HFFc6 (cell line): ENCODE results near the gene GRXCR2. TPM values are rescaled to one million over a fixed set of nuclear protein-coding genes. Genes with fewer than 3 reads are reported as not detected.

Source experiments
- DNase-seq: peaks from one replicate; pipeline ENCODE4 v3.0.0-alpha.2; 2018
- H3K27ac Mint-ChIP-seq: 2 replicates; pipeline ENCODE4 v1.8.0; 2020; ENCODE audit warnings: mild to moderate bottlenecking, mixed read lengths
- H3K27me3 Mint-ChIP-seq: 2 replicates; pipeline ENCODE4 v1.8.0; 2021; ENCODE audit warnings: mild to moderate bottlenecking, moderate library complexity, mixed read lengths; ENCODE audit not compliant: insufficient read depth
- H3K36me3 Mint-ChIP-seq: 2 replicates; pipeline ENCODE4 v1.8.0; 2021; ENCODE audit warnings: low read depth, mixed read lengths
- H3K4me1 Mint-ChIP-seq: 2 replicates; pipeline ENCODE4 v1.8.0; 2020; ENCODE audit warnings: low read depth, mixed read lengths
- H3K4me3 Mint-ChIP-seq: 2 replicates; pipeline ENCODE4 v1.8.0; 2020; ENCODE audit warnings: mild to moderate bottlenecking, moderate library complexity, mixed read lengths
- H3K9me3 Mint-ChIP-seq: 2 replicates; pipeline ENCODE4 v1.8.0; 2020; ENCODE audit warnings: mild to moderate bottlenecking, mixed read lengths
- total RNA-seq, 6 experiments: library from RNA; stranded (reverse); fragmentation: NEBNext Ultra II Directional; extraction: Animal tissue kit (Norgen Biotek cat#: 25700); gene quantifications; 2 replicates in 1 of 6; 3 replicates in 5 of 6; pipeline ENCODE4 v1.2.3, GENCODE V29; 2021
- TF ChIP-seq, protein P1 (sequence below): fragments of 200-600 bp; sonication (generic); IDR thresholded peaks from 2 replicates; pipeline ENCODE4 v1.5.0; 2021; ENCODE audit warnings: antibody characterized with exemption, mild to moderate bottlenecking

GRXCR2 gene
- total RNA-seq, 6 experiments from 2014 or later = not detected

DNA sequence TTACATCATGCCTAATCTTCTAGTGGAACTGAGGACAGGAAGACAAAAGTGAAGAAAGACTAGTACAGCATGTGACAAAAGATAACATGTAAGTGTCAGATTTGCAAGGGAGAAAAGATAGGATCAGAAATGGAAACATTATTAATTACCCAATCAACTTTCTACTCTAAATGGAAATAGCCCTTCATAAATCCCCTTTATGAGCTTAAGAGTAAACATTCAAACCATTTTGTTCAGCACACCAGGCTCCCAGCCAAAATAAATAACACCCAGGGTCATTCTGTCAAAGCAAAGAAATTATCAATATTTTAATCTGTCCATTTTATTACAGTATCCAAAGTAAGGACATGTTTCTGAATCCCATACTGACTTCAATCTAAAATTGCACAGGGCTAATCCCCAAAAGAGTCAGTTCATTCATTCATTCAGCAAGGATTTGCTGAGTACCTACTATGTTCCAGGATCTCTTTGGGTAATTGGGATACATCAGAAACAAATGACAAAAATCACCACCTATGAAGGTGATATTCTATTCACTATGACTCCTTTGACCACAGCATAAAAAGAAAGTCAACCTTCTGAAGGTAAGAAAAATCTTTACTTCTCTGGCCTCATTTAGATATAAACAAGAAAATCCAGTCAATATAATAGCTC, 43.0 kb downstream of the GRXCR2 start:
- Mint-ChIP-seq H3K4me3 (no peak overlapping the region), H3K27me3 (0 out of 2 replicates have a peak, but pooled peaks cover 2% of the 10 kb centered on the region), H3K4me1 (peaks cover 62% of the 10 kb centered on the region), H3K9me3 (no peaks in the 10 kb centered on the region), H3K27ac (no peak overlapping the region; the same call in 1 of the 2 replicates), H3K36me3 (no peaks in the 10 kb centered on the region)
- DNase-seq = no peak
- TF ChIP-seq, protein P1, sequence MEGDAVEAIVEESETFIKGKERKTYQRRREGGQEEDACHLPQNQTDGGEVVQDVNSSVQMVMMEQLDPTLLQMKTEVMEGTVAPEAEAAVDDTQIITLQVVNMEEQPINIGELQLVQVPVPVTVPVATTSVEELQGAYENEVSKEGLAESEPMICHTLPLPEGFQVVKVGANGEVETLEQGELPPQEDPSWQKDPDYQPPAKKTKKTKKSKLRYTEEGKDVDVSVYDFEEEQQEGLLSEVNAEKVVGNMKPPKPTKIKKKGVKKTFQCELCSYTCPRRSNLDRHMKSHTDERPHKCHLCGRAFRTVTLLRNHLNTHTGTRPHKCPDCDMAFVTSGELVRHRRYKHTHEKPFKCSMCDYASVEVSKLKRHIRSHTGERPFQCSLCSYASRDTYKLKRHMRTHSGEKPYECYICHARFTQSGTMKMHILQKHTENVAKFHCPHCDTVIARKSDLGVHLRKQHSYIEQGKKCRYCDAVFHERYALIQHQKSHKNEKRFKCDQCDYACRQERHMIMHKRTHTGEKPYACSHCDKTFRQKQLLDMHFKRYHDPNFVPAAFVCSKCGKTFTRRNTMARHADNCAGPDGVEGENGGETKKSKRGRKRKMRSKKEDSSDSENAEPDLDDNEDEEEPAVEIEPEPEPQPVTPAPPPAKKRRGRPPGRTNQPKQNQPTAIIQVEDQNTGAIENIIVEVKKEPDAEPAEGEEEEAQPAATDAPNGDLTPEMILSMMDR = no peak

DNA sequence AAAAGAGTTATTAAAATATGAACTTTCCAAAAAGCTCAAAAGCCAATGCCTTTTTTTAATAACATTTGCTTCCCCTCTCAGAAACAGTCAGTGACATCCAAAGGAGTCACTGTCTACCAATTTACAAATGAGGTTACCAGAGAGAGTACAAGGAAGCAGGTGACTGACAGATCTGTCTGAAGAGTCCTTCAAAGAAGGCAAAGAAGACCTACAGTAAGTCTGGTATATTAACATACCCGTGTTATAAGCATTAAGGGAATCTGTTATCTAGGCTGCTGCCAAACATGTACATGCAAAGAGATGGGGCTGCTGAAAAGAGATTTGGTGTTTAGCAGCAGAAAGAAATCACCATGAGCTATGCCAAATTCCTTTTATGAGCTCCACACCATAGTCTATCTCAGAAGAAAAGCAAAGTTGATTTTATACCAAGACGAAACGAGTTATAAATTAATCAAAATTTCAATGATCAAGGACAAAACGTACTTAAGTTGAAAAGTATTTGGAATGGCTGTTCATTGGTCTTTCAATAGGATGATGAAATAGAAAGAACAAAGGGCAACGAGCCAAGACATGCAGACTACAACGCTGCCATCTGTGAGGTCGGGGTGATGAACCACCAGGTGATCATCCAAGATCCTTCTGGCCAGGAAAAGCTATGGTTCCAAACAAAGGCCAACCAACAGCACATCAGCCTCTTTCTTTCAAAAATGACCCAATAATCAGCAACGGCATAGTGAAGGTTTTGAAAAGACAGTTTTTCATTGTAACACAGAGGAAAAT, 45.7 kb downstream of the GRXCR2 start:
- H3K9me3 Mint-ChIP-seq = no peaks in the 10 kb centered on the region

DNA sequence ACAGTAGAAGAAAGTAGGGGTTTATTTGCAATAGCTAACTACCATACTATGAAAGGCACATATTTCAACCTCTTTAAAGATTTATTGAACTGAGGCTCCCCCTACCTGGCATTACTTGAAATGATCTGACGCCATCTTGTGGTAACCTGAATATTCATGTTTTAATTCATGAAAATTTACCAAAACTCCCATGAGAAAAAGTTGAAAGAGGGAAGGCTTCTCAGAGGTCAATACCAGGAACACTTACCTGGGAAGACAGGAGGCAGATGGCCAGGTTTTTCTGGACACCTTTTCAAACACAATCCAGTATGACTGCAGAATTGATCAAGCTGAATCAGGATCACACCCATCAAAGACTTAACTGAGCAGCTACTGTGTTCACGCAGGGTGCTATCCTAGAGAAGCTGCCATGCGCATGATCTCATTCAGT, 47.0 kb downstream of the GRXCR2 start:
- Mint-ChIP-seq H3K27ac (no peak overlapping the region), H3K4me3 (no peak overlapping the region), H3K36me3 (no peaks in the 10 kb centered on the region), H3K4me1 (peaks cover 30% of the 10 kb centered on the region), H3K9me3 (no peaks in the 10 kb centered on the region), H3K27me3 (0 out of 2 replicates have a peak, but pooled peaks cover 2% of the 10 kb centered on the region)
- peak; percentile 44 for DNase-seq
- TF ChIP-seq, protein P1 = peak; percentile 92

More for the DNA sequence above, 45.7 kb downstream of the GRXCR2 start:
- 0 out of 2 replicates have a peak, but pooled peaks cover 2% of the 10 kb centered on the region for H3K27me3 Mint-ChIP-seq
- no peaks in the 10 kb centered on the region for H3K36me3 Mint-ChIP-seq
- H3K4me3 Mint-ChIP-seq = no peak overlapping the region
- no peak for DNase-seq
- peaks cover 41% of the 10 kb centered on the region for H3K4me1 Mint-ChIP-seq
- TF ChIP-seq, protein P1 = no peak
- H3K27ac Mint-ChIP-seq = no peak overlapping the region

DNA sequence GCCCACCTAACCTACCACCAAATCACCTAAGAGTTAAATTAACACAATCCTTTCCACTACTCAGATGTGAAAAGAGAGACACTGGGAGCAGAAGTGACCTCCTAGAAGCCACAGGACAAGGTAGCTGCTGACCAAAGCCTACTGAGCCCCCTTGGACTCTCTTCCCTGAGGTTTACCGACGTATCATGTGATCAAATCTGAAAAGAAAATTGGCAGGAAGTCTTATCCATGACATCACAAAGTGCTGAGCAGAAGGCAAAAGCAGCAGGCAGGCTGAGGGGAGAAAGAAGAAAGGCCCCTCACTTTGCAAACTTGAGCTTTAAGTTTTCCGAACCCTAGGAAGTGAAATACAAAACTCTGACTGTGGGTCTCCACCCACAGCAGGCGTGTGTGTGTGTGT, 48.8 kb downstream of the GRXCR2 start:
- Mint-ChIP-seq H3K36me3 (no peaks in the 10 kb centered on the region), H3K9me3 (no peaks in the 10 kb centered on the region), H3K27me3 (0 out of 2 replicates have a peak, but pooled peaks cover 2% of the 10 kb centered on the region), H3K4me3 (no peak overlapping the region), H3K4me1 (peaks cover 14% of the 10 kb centered on the region; the same call in 1 of the 2 replicates), H3K27ac (no peak overlapping the region)
- DNase-seq = no peak
- TF ChIP-seq, protein P1 = no peak

DNA sequence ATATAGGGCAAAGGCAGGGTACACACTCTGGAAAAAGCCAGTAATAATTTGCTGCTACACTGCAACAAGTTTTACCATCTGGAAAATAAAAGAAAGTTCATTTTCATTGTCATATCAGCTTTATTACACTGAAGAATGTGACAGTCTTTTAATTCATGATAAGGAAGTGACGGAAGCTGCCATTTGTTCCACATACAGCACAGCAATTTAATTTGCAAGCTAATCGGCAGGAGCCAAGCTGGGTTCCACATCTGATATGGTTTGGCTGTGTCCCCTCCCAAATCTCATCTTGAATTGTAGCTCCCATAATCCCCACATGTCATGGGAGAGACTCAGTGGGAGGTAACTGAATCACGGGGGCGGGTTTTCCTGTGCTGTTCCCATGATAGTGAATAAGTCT, 54.2 kb downstream of the GRXCR2 start:
- DNase-seq = no peak
- Mint-ChIP-seq H3K9me3 (no peaks in the 10 kb centered on the region), H3K4me1 (no peaks in the 10 kb centered on the region), H3K27me3 (no peaks in the 10 kb centered on the region), H3K36me3 (peaks cover 4% of the 10 kb centered on the region; the same call in 1 of the 2 replicates), H3K4me3 (no peak overlapping the region), H3K27ac (no peak overlapping the region)
- TF ChIP-seq, protein P1 = no peak
